H54 (cell line): ENCODE measurements around the gene IGFBP2.
A peak's percentile ranks its signal among the peaks of the same experiment; 100 is the strongest.

Experiments
- DNase-seq: peaks from one replicate; pipeline ENCODE4 v3.0.0; 2011; ENCODE audit warnings: low spot score, mixed read lengths; ENCODE audit not compliant: insufficient read length
- FAIRE-seq: peaks from 3 replicates; lab custom pipeline; 2011; peaks lifted over from hg19 to GRCh38; lab: Jason Lieb, UNC
- POLR2A ChIP-seq: IDR thresholded peaks from 2 replicates; pipeline ENCODE4 v1.6.1; 2011; ENCODE audit warnings: low read depth, mild to moderate bottlenecking, low read length

The IGFBP2 gene

GRCh38 chr2:216637472-216637871 lies 4.3 kb downstream of the IGFBP2 start:
- no peak for FAIRE-seq

GRCh38 chr2:216643986-216644659 lies 10.9 kb downstream of the IGFBP2 start:
- no peak for FAIRE-seq

More at GRCh38 chr2:216637472-216637871, 4.3 kb downstream of the IGFBP2 start:
- TF ChIP-seq POLR2A: no peak
- DNase-seq: no peak

GRCh38 chr2:216644842-216645635 lies 11.8 kb downstream of the IGFBP2 start:
- no peak for TF ChIP-seq POLR2A
- FAIRE-seq (no peak), DNase-seq (no peak)

More at GRCh38 chr2:216643986-216644659, 10.9 kb downstream of the IGFBP2 start:
- no peak for TF ChIP-seq POLR2A
- DNase-seq: no peak

- no peak for TF ChIP-seq POLR2A
- FAIRE-seq: no peak
- DNase-seq: no peak
These were observed 12.4 kb downstream of the IGFBP2 start for GRCh38 chr2:216645636-216645950.

GRCh38 chr2:216646116-216646515 lies 12.9 kb downstream of the IGFBP2 start:
- FAIRE-seq (no peak), DNase-seq (no peak)
- no peak for TF ChIP-seq POLR2A

GRCh38 chr2:216648105-216648504 lies 14.9 kb downstream of the IGFBP2 start:
- FAIRE-seq (no peak), DNase-seq (peak; percentile 40)
- TF ChIP-seq POLR2A: no peak

- no peak for FAIRE-seq
- TF ChIP-seq POLR2A: no peak
- no peak for DNase-seq
These were observed 16.4 kb downstream of the IGFBP2 start for GRCh38 chr2:216649574-216649973.

GRCh38 chr2:216650626-216651257 lies 17.5 kb downstream of the IGFBP2 start:
- FAIRE-seq (no peak), DNase-seq (no peak)
- no peak for TF ChIP-seq POLR2A

GRCh38 chr2:216651351-216651881 lies 18.2 kb downstream of the IGFBP2 start:
- FAIRE-seq: no peak
- DNase-seq: no peak

GRCh38 chr2:216652566-216652965 lies 19.3 kb downstream of the IGFBP2 start:
- TF ChIP-seq POLR2A: no peak
- FAIRE-seq (no peak), DNase-seq (no peak)

More at GRCh38 chr2:216651351-216651881, 18.2 kb downstream of the IGFBP2 start:
- no peak for TF ChIP-seq POLR2A

GRCh38 chr2:216653093-216653799 lies 20.0 kb downstream of the IGFBP2 start:
- TF ChIP-seq POLR2A: no peak
- FAIRE-seq (no peak), DNase-seq (no peak)

- no peak for FAIRE-seq
- no peak for TF ChIP-seq POLR2A
- DNase-seq: no peak
These were observed 20.7 kb downstream of the IGFBP2 start for GRCh38 chr2:216653931-216654365.

- no peak for TF ChIP-seq POLR2A
- FAIRE-seq (no peak), DNase-seq (no peak)
These were observed 21.4 kb downstream of the IGFBP2 start for GRCh38 chr2:216654528-216655052.
